SK-N-SH (cell line): ENCODE data around the gene FBXW11. TPM values are rescaled to one million over a fixed set of nuclear protein-coding genes. Genes with fewer than 3 reads are reported as not detected.

ENCODE experiments used
- CTCF ChIA-PET: fragments of 300-600, 350-600 bp; formaldehyde crosslinking; extraction: SDS; loops from one replicate; lab custom pipeline; 2021; lab: Yijun Ruan, JAX
- POLR2A ChIA-PET: fragments of 350-600 bp; sonication (Branson Sonifier 250); formaldehyde crosslinking; extraction: SDS; loops from one replicate; lab custom pipeline; 2020; ENCODE audit warnings: antibody characterized with exemption, inconsistent platforms; lab: Yijun Ruan, JAX
- DNase-seq: peaks from one replicate; pipeline ENCODE4 v3.0.0; 2012
- H2AFZ ChIP-seq: fragments of 200-600 bp; sonication (generic); 2 replicates; pipeline ENCODE4 v1.8.1; 2016; ENCODE audit warnings: antibody characterized with exemption, mild to moderate bottlenecking, low read depth
- H3F3A ChIP-seq: fragments of 200-600 bp; sonication (generic); replicated peaks from 2 replicates; pipeline ENCODE3; 2016; ENCODE audit warnings: antibody characterized with exemption, mild to moderate bottlenecking; ENCODE audit not compliant: insufficient read depth
- H3K27ac ChIP-seq, 2 experiments: fragments of 200-500 bp in 1 of 2; fragments of 200-600 bp in 1 of 2; sonication (Bioruptor generic) in 1 of 2; sonication (generic), shearing (Covaris generic) in 1 of 2; 2 replicates each; pipeline versions ENCODE4 v1.5.1 to v1.6.1; 2014 to 2016; ENCODE audit warnings: low read depth in 2 of 2, inconsistent platforms in 1 of 2, low read length in 1 of 2, mild to moderate bottlenecking in 1 of 2, mixed read lengths in 1 of 2
- H3K27me3 ChIP-seq: fragments of 200-600 bp; sonication (generic), shearing (Covaris generic); 2 replicates; pipeline ENCODE4 v1.6.1; 2016; ENCODE audit warnings: mixed run types; ENCODE audit not compliant: insufficient read depth
- H3K36me3 ChIP-seq, 2 experiments: fragments of 200-500 bp in 1 of 2; fragments of 200-600 bp in 1 of 2; sonication (Bioruptor generic) in 1 of 2; sonication (generic) in 1 of 2; replicated peaks in 1 of 2; 2 replicates each; pipeline versions ENCODE3 to v1.5.1; 2014 to 2016; ENCODE audit warnings: low read length in 1 of 2, mild to moderate bottlenecking in 1 of 2; ENCODE audit not compliant: insufficient read depth in 2 of 2, control insufficient read depth in 1 of 2
- H3K4me1 ChIP-seq, 2 experiments: fragments of 200-500 bp in 1 of 2; fragments of 200-600 bp in 1 of 2; sonication (Bioruptor generic) in 1 of 2; sonication (generic), shearing (Covaris generic) in 1 of 2; 2 replicates each; pipeline versions ENCODE4 v1.5.1 to v1.6.1; 2014 to 2016; ENCODE audit warnings: low read depth in 1 of 2, low read length in 1 of 2, mixed run types in 1 of 2; ENCODE audit not compliant: insufficient read depth in 2 of 2, control insufficient read depth in 1 of 2
- H3K4me2 ChIP-seq: fragments of 200-600 bp; sonication (generic), shearing (Covaris generic); 2 replicates; pipeline ENCODE4 v1.6.1; 2017; ENCODE audit warnings: mixed run types
- H3K4me3 ChIP-seq, 2 experiments: fragments of 200-500 bp in 1 of 2; fragments of 200-600 bp in 1 of 2; sonication (Bioruptor generic) in 1 of 2; sonication (generic), shearing (Covaris generic) in 1 of 2; 2 replicates each; pipeline versions ENCODE4 v1.5.1 to v1.8.1; 2014 to 2016; ENCODE audit warnings: low read depth in 2 of 2, inconsistent platforms in 1 of 2, low read length in 1 of 2, mild to moderate bottlenecking in 1 of 2, mixed read lengths in 1 of 2, moderate library complexity in 1 of 2
- H3K79me2 ChIP-seq: fragments of 200-600 bp; sonication (generic); 2 replicates; pipeline ENCODE4 v1.8.1; 2017; ENCODE audit warnings: mild to moderate bottlenecking; ENCODE audit not compliant: insufficient read depth
- H3K9ac ChIP-seq: fragments of 200-600 bp; sonication (generic); 2 replicates; pipeline ENCODE4 v1.6.1; 2017; ENCODE audit warnings: mixed run types
- H3K9me2 ChIP-seq: fragments of 200-600 bp; sonication (generic); 2 replicates; pipeline ENCODE4 v1.6.1; 2017; ENCODE audit warnings: mixed run types
- H3K9me3 ChIP-seq: fragments of 200-600 bp; sonication (generic); 2 replicates; pipeline ENCODE4 v1.6.1; 2017; ENCODE audit warnings: mixed run types, mild to moderate bottlenecking, moderate library complexity
- H4K20me1 ChIP-seq: fragments of 200-600 bp; sonication (generic); 2 replicates; pipeline ENCODE4 v1.6.1; 2017; ENCODE audit warnings: mild to moderate bottlenecking, mixed run types; ENCODE audit not compliant: insufficient read depth
- CHD2 ChIP-seq: fragments of 150-350 bp; IDR thresholded peaks from 2 replicates; pipeline ENCODE4 v1.6.1; 2018; ENCODE audit warnings: low read length; ENCODE audit not compliant: partially characterized antibody
- CTCF ChIP-seq: fragments of 200-600 bp; sonication (generic); IDR thresholded peaks from 2 replicates; pipeline ENCODE4 v1.6.1; 2017; ENCODE audit warnings: antibody characterized with exemption, mild to moderate bottlenecking, moderate library complexity
- FOXM1 ChIP-seq: IDR thresholded peaks from 2 replicates; pipeline ENCODE4 v1.4.0; 2012; ENCODE audit warnings: low read depth, mild to moderate bottlenecking
- GABPA ChIP-seq: IDR thresholded peaks from 2 replicates; pipeline ENCODE4 v1.4.0; 2012; ENCODE audit warnings: low read depth, mild to moderate bottlenecking
- GATA2 ChIP-seq: sonication (generic); formaldehyde crosslinking; IDR thresholded peaks from 2 replicates; pipeline ENCODE4 v1.5.0; 2020; ENCODE audit warnings: mild to moderate bottlenecking, missing genetic modification reagents
- IRF3 ChIP-seq: fragments of 150-350 bp; IDR thresholded peaks from 2 replicates; pipeline ENCODE4 v1.6.1; 2016; ENCODE audit warnings: mild to moderate bottlenecking, low read depth, low read length
- NFIC ChIP-seq: IDR thresholded peaks from 2 replicates; pipeline ENCODE4 v1.4.0; 2012; ENCODE audit warnings: borderline replicate concordance
- POLR2AphosphoS5 ChIP-seq: IDR thresholded peaks from 2 replicates; pipeline ENCODE4 v1.6.1; 2012; ENCODE audit warnings: low read depth, low read length
- RAD21 ChIP-seq: IDR thresholded peaks from 2 replicates; pipeline ENCODE4 v1.6.1; 2012; ENCODE audit warnings: mild to moderate bottlenecking, low read length
- RCOR1 ChIP-seq: fragments of 150-350 bp; IDR thresholded peaks from 2 replicates; pipeline ENCODE4 v1.6.1; 2017; ENCODE audit warnings: antibody characterized with exemption, low read length
- RFX5 ChIP-seq: IDR thresholded peaks from 2 replicates; pipeline ENCODE4 v1.6.1; 2012; ENCODE audit warnings: mild to moderate bottlenecking, improper control_type of control experiment, low read length
- SIN3A ChIP-seq: IDR thresholded peaks from 2 replicates; pipeline ENCODE4 v1.6.1; 2012; ENCODE audit warnings: low read depth, mild to moderate bottlenecking, low read length, moderate library complexity, borderline replicate concordance
- SMC3 ChIP-seq: IDR thresholded peaks from 2 replicates; pipeline ENCODE4 v1.6.1; 2012; ENCODE audit warnings: low read depth, low read length, improper control_type of control experiment
- TAF1 ChIP-seq: IDR thresholded peaks from 2 replicates; pipeline ENCODE4 v1.6.1; 2012; ENCODE audit warnings: low read depth, mild to moderate bottlenecking, low read length, moderate library complexity, borderline replicate concordance
- TEAD4 ChIP-seq: IDR thresholded peaks from 2 replicates; pipeline ENCODE4 v1.4.0; 2012; ENCODE audit warnings: mild to moderate bottlenecking, borderline replicate concordance; ENCODE audit not compliant: insufficient read depth
- ZBTB33 ChIP-seq: IDR thresholded peaks from 2 replicates; pipeline ENCODE4 v1.4.0; 2012; ENCODE audit warnings: low read depth, borderline replicate concordance
- WGBS: methylation state at CpG from one replicate; pipeline ENCODE4 v1.1.6; 2017; ENCODE audit warnings: low lambda C conversion rate; 5-methylcytosine and 5-hydroxymethylcytosine counted together
- polyA plus RNA-seq, 3 experiments: library from polyadenylated mRNA; depleted of rRNA; stranded (reverse); fragments of >200 nt; gene quantifications; 2 replicates each; pipeline ENCODE4 v1.2.3, GENCODE V29; 2012
- TF ChIP-seq, protein P1 (sequence below): fragments of 150-350 bp; IDR thresholded peaks from 2 replicates; pipeline ENCODE4 v1.6.1; 2017; ENCODE audit warnings: antibody characterized with exemption, low read length, low read depth, borderline replicate concordance

FBXW11 gene
- polyA plus RNA-seq, 1 of the 3 experiments (the other 2 are of a cell fraction), result 37.5 TPM

- H2AFZ ChIP-seq, result no peak overlapping the region
- CTCF ChIA-PET, result no interaction called here
- TF ChIP-seq RFX5 (no peak), TAF1 (no peak), IRF3 (no peak), GABPA (no peak), CTCF (no peak), NFIC (no peak), RAD21 (no peak), GATA2 (CRISPR knock-in tag) (no peak), ZBTB33 (no peak), SIN3A (no peak), TEAD4 (no peak), CHD2 (no peak), FOXM1 (no peak), POLR2AphosphoS5 (no peak), SMC3 (no peak), RCOR1 (no peak)
- TF ChIP-seq, protein P1, sequence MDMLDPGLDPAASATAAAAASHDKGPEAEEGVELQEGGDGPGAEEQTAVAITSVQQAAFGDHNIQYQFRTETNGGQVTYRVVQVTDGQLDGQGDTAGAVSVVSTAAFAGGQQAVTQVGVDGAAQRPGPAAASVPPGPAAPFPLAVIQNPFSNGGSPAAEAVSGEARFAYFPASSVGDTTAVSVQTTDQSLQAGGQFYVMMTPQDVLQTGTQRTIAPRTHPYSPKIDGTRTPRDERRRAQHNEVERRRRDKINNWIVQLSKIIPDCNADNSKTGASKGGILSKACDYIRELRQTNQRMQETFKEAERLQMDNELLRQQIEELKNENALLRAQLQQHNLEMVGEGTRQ, result no peak
- TF ChIP-seq, all 33 proteins: peak for 0
- no peak for DNase-seq
- Histone ChIP-seq H3K9me2 (no peaks in the 10 kb centered on the region), H3K79me2 (peaks cover 96% of the 10 kb centered on the region), H3K9me3 (no peaks in the 10 kb centered on the region), H3K4me3 (no peak overlapping the region), H3K4me1 (peaks cover 2 to 19% of the 10 kb centered on the region in 2 experiments; a peak in 3 of 4 replicates), H3K27ac (no peak overlapping the region), H3K36me3 (peaks cover 4 to 18% of the 10 kb centered on the region in 2 experiments), H4K20me1 (peaks cover 77% of the 10 kb centered on the region), H3F3A (peaks cover 28% of the 10 kb centered on the region), H3K27me3 (no peaks in the 10 kb centered on the region), H3K4me2 (no peak overlapping the region), H3K9ac (no peak overlapping the region)
- 92% methylated on average over 5 of the region's 5 CpGs for WGBS
- POLR2A ChIA-PET, result no interaction called here
Measured at GRCh38 chr5:171989276-171989675, 17.2 kb downstream of the FBXW11 start.
